ENCODE results near the gene PRCP. TPM values are rescaled to one million over a fixed set of nuclear protein-coding genes. Genes with fewer than 3 reads are reported as not detected.

PRCP gene
- total RNA-seq, 1 donor, result 41.1 TPM

- TF ChIP-seq CTCF (IDR thresholded peaks at IDR 0.05; ENCODE audit: insufficient read depth, low read length), result no peak
- DNase-seq (ENCODE audit: low read depth), result no peak
- no peak overlapping the region for H3K4me3 ChIP-seq (ENCODE audit: low read depth, low read length)
Measured at GRCh38 chr11:82937554-82937953, 37.3 kb upstream of the PRCP start.

- no peak overlapping the region for H3K4me3 ChIP-seq (ENCODE audit: low read depth, low read length)
- TF ChIP-seq CTCF (IDR thresholded peaks at IDR 0.05; ENCODE audit: insufficient read depth, low read length), result no peak
- peak; percentile 77 for DNase-seq (ENCODE audit: low read depth)
Measured at GRCh38 chr11:82936261-82936660, 36.0 kb upstream of the PRCP start.

GRCh38 chr11:82932564-82932963, 32.3 kb upstream of the PRCP start:
- TF ChIP-seq CTCF (IDR thresholded peaks at IDR 0.05; ENCODE audit: insufficient read depth, low read length), result no peak
- no peak overlapping the region for H3K4me3 ChIP-seq (ENCODE audit: low read depth, low read length)
- no peak for DNase-seq (ENCODE audit: low read depth)

- DNase-seq (ENCODE audit: low read depth), result no peak
- TF ChIP-seq CTCF (IDR thresholded peaks at IDR 0.05; ENCODE audit: insufficient read depth, low read length), result no peak
- H3K4me3 ChIP-seq (ENCODE audit: low read depth, low read length), result no peak overlapping the region
Measured at GRCh38 chr11:82930734-82931133, 30.5 kb upstream of the PRCP start.

- no peak overlapping the region for H3K4me3 ChIP-seq (ENCODE audit: low read depth, low read length)
- TF ChIP-seq CTCF (IDR thresholded peaks at IDR 0.05; ENCODE audit: insufficient read depth, low read length), result no peak
- DNase-seq (ENCODE audit: low read depth), result no peak
Measured at GRCh38 chr11:82930229-82930628, 30.0 kb upstream of the PRCP start.

- no peak for DNase-seq (ENCODE audit: low read depth)
- no peak for TF ChIP-seq CTCF (IDR thresholded peaks at IDR 0.05; ENCODE audit: insufficient read depth, low read length)
- no peak overlapping the region for H3K4me3 ChIP-seq (ENCODE audit: low read depth, low read length)
Measured at GRCh38 chr11:82929121-82929520, 28.9 kb upstream of the PRCP start.

- peak; percentile 78 for TF ChIP-seq CTCF (IDR thresholded peaks at IDR 0.05; ENCODE audit: insufficient read depth, low read length)
- DNase-seq (ENCODE audit: low read depth), result peak; percentile 75
- H3K4me3 ChIP-seq (ENCODE audit: low read depth, low read length), result no peak overlapping the region
Measured at GRCh38 chr11:82927264-82927880, 27.1 kb upstream of the PRCP start.

All from fibroblast of the aortic adventitia (primary cell).